ENCODE data around the gene UQCC5. TPM values are rescaled to one million over a fixed set of nuclear protein-coding genes. Genes with fewer than 3 reads are reported as not detected.

UQCC5 gene
- total RNA-seq, 1 experiment from 2014 or later, result 45.8 TPM

GRCh38 chr3:52574056-52574965, 37.9 kb downstream of the UQCC5 start:
- H3K27ac ChIP-seq (ENCODE audit: insufficient read length, low read depth, low read length), result no peak overlapping the region
- H4K5ac ChIP-seq (ENCODE audit: insufficient read length, low read depth, low read length), result no peak overlapping the region
- TF ChIP-seq, protein P1, sequence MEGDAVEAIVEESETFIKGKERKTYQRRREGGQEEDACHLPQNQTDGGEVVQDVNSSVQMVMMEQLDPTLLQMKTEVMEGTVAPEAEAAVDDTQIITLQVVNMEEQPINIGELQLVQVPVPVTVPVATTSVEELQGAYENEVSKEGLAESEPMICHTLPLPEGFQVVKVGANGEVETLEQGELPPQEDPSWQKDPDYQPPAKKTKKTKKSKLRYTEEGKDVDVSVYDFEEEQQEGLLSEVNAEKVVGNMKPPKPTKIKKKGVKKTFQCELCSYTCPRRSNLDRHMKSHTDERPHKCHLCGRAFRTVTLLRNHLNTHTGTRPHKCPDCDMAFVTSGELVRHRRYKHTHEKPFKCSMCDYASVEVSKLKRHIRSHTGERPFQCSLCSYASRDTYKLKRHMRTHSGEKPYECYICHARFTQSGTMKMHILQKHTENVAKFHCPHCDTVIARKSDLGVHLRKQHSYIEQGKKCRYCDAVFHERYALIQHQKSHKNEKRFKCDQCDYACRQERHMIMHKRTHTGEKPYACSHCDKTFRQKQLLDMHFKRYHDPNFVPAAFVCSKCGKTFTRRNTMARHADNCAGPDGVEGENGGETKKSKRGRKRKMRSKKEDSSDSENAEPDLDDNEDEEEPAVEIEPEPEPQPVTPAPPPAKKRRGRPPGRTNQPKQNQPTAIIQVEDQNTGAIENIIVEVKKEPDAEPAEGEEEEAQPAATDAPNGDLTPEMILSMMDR (conservative IDR thresholded peaks at IDR 0.05), result no peak
- H4K8ac ChIP-seq (replicated peaks; ENCODE audit: insufficient read length, low read depth, low read length), result no peak overlapping the region
- H2BK5ac ChIP-seq (ENCODE audit: insufficient read length, low read length), result no peak overlapping the region
- H2BK120ac ChIP-seq (ENCODE audit: low read depth, low read length, poor library complexity, severe bottlenecking), result no peak overlapping the region
- no peaks in the 10 kb centered on the region for H3K9me3 ChIP-seq (ENCODE audit: control insufficient read depth, low read depth, low read length)
- no peak overlapping the region for H3K18ac ChIP-seq (ENCODE audit: insufficient read length, low read depth, low read length)
- no peak overlapping the region for H2BK15ac ChIP-seq (ENCODE audit: low read depth, low read length)
- no peak overlapping the region for H4K91ac ChIP-seq (ENCODE audit: insufficient read length, low read depth, low read length)
- no peaks in the 10 kb centered on the region for H3K27me3 Mint-ChIP-seq (ENCODE audit: low read depth)
- no peak overlapping the region for H3K14ac ChIP-seq (ENCODE audit: insufficient read depth, low read length)
- no peaks in the 10 kb centered on the region for H3K79me1 ChIP-seq (ENCODE audit: insufficient read depth, low read depth, low read length, poor library complexity, severe bottlenecking)
- H3K36me3 Mint-ChIP-seq (ENCODE audit: insufficient read depth in 1 of 3, low read depth in 3 of 3), result peaks cover 11 to 54% (median 45%) of the 10 kb centered on the region in 3 experiments
- no peak overlapping the region for H2BK20ac ChIP-seq (ENCODE audit: low read depth, low read length, poor library complexity, severe bottlenecking)
- H3K23ac ChIP-seq (ENCODE audit: insufficient read length, low read depth, low read length), result no peak overlapping the region
- H3K4ac ChIP-seq (ENCODE audit: low read depth, low read length), result no peak overlapping the region
- H3K56ac ChIP-seq (ENCODE audit: insufficient read length, low read depth, low read length), result no peak overlapping the region
- no peak overlapping the region for H3T11ph ChIP-seq (ENCODE audit: low read length)
- no peaks in the 10 kb centered on the region; a peak in 1 of 5 replicates for H3K9me3 Mint-ChIP-seq
- no CpG with 5 or more reads among the region's 6 CpGs for WGBS (ENCODE audit: extremely low coverage, insufficient read length, low lambda C conversion rate)
- H3K4me3 Mint-ChIP-seq, result no peak overlapping the region
- H3K27me3 ChIP-seq (ENCODE audit: insufficient read depth, low read length), result no peaks in the 10 kb centered on the region
- H3K79me2 ChIP-seq (ENCODE audit: insufficient read depth, low read length), result no peaks in the 10 kb centered on the region
- H2BK12ac ChIP-seq (ENCODE audit: insufficient read length, low read depth, low read length), result no peak overlapping the region
- peak overlapping the region in 1 of 3 experiments; percentile 68; a peak in 1 of 7 replicates for H3K27ac Mint-ChIP-seq
- DNase-seq, result no peak
- H3K23me2 ChIP-seq (ENCODE audit: insufficient read length, low read depth, low read length, poor library complexity, severe bottlenecking), result no peaks in the 10 kb centered on the region
- no peaks in the 10 kb centered on the region for H4K20me1 ChIP-seq (ENCODE audit: control insufficient read depth, insufficient read depth, insufficient read length)
- H3K4me2 ChIP-seq (ENCODE audit: insufficient read depth, insufficient read length, low read length), result no peak overlapping the region
- no peak overlapping the region for H2AFZ ChIP-seq (ENCODE audit: low read length)
- peaks cover 0 to 3% of the 10 kb centered on the region in 2 experiments; a peak in 1 of 4 replicates for H3K4me1 Mint-ChIP-seq
- no peaks in the 10 kb centered on the region for H3K4me1 ChIP-seq (ENCODE audit: insufficient read depth, low read length)
- no peak overlapping the region for H3K9ac ChIP-seq (ENCODE audit: extremely low read depth, insufficient read length, low read length)
- no peak overlapping the region for H2AK5ac ChIP-seq (ENCODE audit: insufficient read length, low read length)

Other genes with a start within 250 kb of the UQCC5 start
- 8.4 and 8.8 TPM in 2 replicates for gene GLYCTK, start 248.8 kb upstream of the UQCC5 start, total RNA-seq (2021)
- 2.0 and 2.3 TPM in 2 replicates for gene DNAH1, start 220.3 kb upstream of the UQCC5 start, total RNA-seq (2021)
- gene BAP1, start 126.6 kb upstream of the UQCC5 start, total RNA-seq (2021), result 79.6 and 84.1 TPM in 2 replicates
- gene PHF7, start 125.9 kb upstream of the UQCC5 start, total RNA-seq (2021), result 9.4 and 9.9 TPM in 2 replicates
- 1.7 and 2.4 TPM in 2 replicates for gene SEMA3G, start 91.5 kb upstream of the UQCC5 start, total RNA-seq (2021)
- 5.6 and 7.7 TPM in 2 replicates for gene TNNC1, start 82.6 kb upstream of the UQCC5 start, total RNA-seq (2021)
- 99.0 and 104 TPM in 2 replicates for gene NISCH, start 81.0 kb upstream of the UQCC5 start, total RNA-seq (2021)
- gene STAB1, start 41.3 kb upstream of the UQCC5 start, total RNA-seq (2021), result 0.90 and 1.5 TPM in 2 replicates
- 441 and 444 TPM in 2 replicates for gene NT5DC2, start 2.7 kb upstream of the UQCC5 start, total RNA-seq (2021)
- gene PBRM1, start 149.3 kb downstream of the UQCC5 start, total RNA-seq (2021), result 70.0 and 74.2 TPM in 2 replicates
- gene GNL3, start 149.4 kb downstream of the UQCC5 start, total RNA-seq (2021), result 245 and 250 TPM in 2 replicates
- 37.0 and 39.3 TPM in 2 replicates for gene GLT8D1, start 169.2 kb downstream of the UQCC5 start, total RNA-seq (2021)
- gene SPCS1, start 169.5 kb downstream of the UQCC5 start, total RNA-seq (2021), result 106 TPM in 2 replicates
- 35.2 and 36.0 TPM in 2 replicates for gene NEK4, start 234.3 kb downstream of the UQCC5 start, total RNA-seq (2021)
- not detected in 2 replicates for gene ITIH1, start 241.0 kb downstream of the UQCC5 start, total RNA-seq (2021)

Data from H9 (cell line).